ENCODE data around the gene DMWD.
A peak's percentile ranks its signal among the peaks of the same experiment; 100 is the strongest.

The DMWD gene

DNA sequence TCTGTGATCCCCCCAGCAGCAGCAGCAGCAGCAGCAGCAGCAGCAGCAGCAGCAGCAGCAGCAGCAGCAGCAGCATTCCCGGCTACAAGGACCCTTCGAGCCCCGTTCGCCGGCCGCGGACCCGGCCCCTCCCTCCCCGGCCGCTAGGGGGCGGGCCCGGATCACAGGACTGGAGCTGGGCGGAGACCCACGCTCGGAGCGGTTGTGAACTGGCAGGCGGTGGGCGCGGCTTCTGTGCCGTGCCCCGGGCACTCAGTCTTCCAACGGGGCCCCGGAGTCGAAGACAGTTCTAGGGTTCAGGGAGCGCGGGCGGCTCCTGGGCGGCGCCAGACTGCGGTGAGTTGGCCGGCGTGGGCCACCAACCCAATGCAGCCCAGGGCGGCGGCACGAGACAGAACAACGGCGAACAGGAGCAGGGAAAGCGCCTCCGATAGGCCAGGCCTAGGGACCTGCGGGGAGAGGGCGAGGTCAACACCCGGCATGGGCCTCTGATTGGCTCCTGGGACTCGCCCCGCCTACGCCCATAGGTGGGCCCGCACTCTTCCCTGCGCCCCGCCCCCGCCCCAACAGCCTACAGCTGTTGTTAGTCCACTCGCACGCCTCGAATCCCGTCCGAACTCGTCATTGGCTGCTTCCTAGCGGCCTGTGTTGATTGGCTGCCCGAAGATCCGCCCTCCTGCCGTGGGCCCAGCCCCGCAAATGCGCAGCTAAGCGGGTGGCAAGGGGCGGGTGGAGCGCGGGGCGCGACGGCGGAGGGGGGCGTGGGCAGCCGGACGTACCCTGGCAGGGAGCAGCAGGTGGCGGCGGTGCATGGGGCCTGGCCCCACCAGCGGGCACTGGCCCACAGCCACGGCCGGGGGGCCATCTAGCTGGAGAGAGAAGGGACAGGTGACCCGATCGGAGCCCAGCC is 22.2 kb downstream of the DMWD start:
- no peaks in the 10 kb centered on the region for H3K9me3 ChIP-seq (ENCODE audit: insufficient read depth, low read length, severe bottlenecking)
- DNase-seq, result peak; percentile 91
- H3K27ac ChIP-seq (ENCODE audit: low read length), result peak overlapping the region; percentile 70
- H3K4me1 ChIP-seq (ENCODE audit: insufficient read depth, low read length), result peaks cover 26% of the 10 kb centered on the region
- no peaks in the 10 kb centered on the region for H3K79me2 ChIP-seq (ENCODE audit: insufficient read depth, low read length)
- peak overlapping the region; percentile 60 for H3K9ac ChIP-seq (ENCODE audit: low read depth, low read length)
- no peaks in the 10 kb centered on the region for H3K27me3 ChIP-seq (ENCODE audit: insufficient read depth, low read length, poor library complexity)
- peak; percentile 79 for ATAC-seq (ENCODE audit: insufficient read depth, low read depth)
- H2AFZ ChIP-seq (ENCODE audit: low read depth, low read length), result peak overlapping the region; percentile 75
- H4K20me1 ChIP-seq (ENCODE audit: insufficient read depth, low read length), result 0 out of 2 replicates have a peak, but pooled peaks cover 2% of the 10 kb centered on the region
- no peak for TF ChIP-seq EZH2 (IDR thresholded peaks at IDR 0.05; ENCODE audit: borderline replicate concordance, low read depth, low read length, severe bottlenecking)
- TF ChIP-seq, protein P1, sequence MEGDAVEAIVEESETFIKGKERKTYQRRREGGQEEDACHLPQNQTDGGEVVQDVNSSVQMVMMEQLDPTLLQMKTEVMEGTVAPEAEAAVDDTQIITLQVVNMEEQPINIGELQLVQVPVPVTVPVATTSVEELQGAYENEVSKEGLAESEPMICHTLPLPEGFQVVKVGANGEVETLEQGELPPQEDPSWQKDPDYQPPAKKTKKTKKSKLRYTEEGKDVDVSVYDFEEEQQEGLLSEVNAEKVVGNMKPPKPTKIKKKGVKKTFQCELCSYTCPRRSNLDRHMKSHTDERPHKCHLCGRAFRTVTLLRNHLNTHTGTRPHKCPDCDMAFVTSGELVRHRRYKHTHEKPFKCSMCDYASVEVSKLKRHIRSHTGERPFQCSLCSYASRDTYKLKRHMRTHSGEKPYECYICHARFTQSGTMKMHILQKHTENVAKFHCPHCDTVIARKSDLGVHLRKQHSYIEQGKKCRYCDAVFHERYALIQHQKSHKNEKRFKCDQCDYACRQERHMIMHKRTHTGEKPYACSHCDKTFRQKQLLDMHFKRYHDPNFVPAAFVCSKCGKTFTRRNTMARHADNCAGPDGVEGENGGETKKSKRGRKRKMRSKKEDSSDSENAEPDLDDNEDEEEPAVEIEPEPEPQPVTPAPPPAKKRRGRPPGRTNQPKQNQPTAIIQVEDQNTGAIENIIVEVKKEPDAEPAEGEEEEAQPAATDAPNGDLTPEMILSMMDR (IDR thresholded peaks at IDR 0.05; ENCODE audit: borderline replicate concordance, extremely low read depth, low read length, poor library complexity, severe bottlenecking), result peak; percentile 91
- H3K4me3 ChIP-seq (ENCODE audit: low read depth in 1 of 2, low read length in 2 of 2), result peak overlapping the region; percentile 45 to 75; a peak in 3 of 4 replicates
- H3K36me3 ChIP-seq (ENCODE audit: insufficient read depth, low read length), result peaks cover 2% of the 10 kb centered on the region; the same call in 1 of the 2 replicates
- H3K4me2 ChIP-seq (ENCODE audit: insufficient read depth, low read length), result peak overlapping the region; percentile 86

DNA sequence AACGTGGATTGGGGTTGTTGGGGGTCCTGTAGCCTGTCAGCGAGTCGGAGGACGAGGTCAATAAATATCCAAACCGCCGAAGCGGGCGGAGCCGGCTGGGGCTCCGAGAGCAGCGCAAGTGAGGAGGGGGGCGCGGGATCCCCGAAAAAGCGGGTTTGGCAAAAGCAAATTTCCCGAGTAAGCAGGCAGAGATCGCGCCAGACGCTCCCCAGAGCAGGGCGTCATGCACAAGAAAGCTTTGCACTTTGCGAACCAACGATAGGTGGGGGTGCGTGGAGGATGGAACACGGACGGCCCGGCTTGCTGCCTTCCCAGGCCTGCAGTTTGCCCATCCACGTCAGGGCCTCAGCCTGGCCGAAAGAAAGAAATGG is 22.8 kb downstream of the DMWD start:
- DNase-seq, result no peak
- peak overlapping the region; percentile 86 for H3K4me2 ChIP-seq (ENCODE audit: insufficient read depth, low read length)
- peaks cover 2% of the 10 kb centered on the region; the same call in 1 of the 2 replicates for H3K36me3 ChIP-seq (ENCODE audit: insufficient read depth, low read length)
- H3K4me3 ChIP-seq (ENCODE audit: low read depth in 1 of 2, low read length in 2 of 2), result peak overlapping the region; percentile 45 to 75; a peak in 3 of 4 replicates
- peak overlapping the region; percentile 70 for H3K27ac ChIP-seq (ENCODE audit: low read length)
- H3K27me3 ChIP-seq (ENCODE audit: insufficient read depth, low read length, poor library complexity), result no peaks in the 10 kb centered on the region
- 0 out of 2 replicates have a peak, but pooled peaks cover 2% of the 10 kb centered on the region for H4K20me1 ChIP-seq (ENCODE audit: insufficient read depth, low read length)
- peak overlapping the region; percentile 60 for H3K9ac ChIP-seq (ENCODE audit: low read depth, low read length)
- H3K79me2 ChIP-seq (ENCODE audit: insufficient read depth, low read length), result no peaks in the 10 kb centered on the region
- TF ChIP-seq, protein P1 (IDR thresholded peaks at IDR 0.05; ENCODE audit: borderline replicate concordance, extremely low read depth, low read length, poor library complexity, severe bottlenecking), result no peak
- no peak for TF ChIP-seq EZH2 (IDR thresholded peaks at IDR 0.05; ENCODE audit: borderline replicate concordance, low read depth, low read length, severe bottlenecking)
- H3K4me1 ChIP-seq (ENCODE audit: insufficient read depth, low read length), result peaks cover 26% of the 10 kb centered on the region
- ATAC-seq (ENCODE audit: insufficient read depth, low read depth), result peak; percentile 39
- H3K9me3 ChIP-seq (ENCODE audit: insufficient read depth, low read length, severe bottlenecking), result no peaks in the 10 kb centered on the region
- H2AFZ ChIP-seq (ENCODE audit: low read depth, low read length), result peak overlapping the region; percentile 75

DNA sequence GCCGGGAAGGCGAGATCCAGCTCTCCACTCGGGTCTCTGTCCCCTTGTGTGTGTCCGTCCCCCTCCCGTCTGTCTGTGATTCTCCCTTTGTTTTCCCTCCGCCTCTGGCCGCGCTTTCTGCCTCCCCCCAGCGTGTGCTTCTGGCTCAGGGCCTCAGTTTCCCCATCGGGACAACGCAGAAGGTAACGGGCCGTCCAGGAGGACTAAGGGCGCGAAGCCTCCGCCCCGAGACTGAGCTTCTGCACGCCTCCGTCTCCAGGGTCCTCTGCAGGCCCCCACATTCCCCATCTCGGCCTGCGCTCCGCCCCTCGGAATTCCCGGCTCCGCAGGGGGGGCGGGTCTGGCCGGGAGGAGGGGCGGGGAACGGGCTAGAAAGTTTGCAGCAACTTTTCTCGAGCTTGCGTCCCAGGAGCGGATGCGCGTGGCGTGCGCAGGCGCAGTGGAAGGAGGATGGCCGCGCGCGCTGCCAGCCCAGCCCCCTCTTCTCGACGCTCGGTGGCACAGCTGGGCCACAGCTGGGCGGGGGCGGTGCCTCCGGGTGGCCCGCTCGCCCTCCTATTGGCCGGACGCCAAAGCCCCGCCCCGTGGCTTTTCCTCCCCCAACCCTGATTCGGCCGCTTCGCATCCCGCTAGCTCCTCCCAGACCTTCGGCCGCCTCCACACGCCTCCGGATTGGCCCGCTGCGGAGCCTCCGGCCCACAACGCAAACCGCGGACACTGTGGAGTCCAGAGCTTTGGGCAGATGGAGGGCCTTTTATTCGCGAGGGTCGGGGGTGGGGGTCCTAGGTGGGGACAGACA is 23.5 kb downstream of the DMWD start, which contains the start of gene SIX5:
Gene SIX5 (minus strand): TSS at position 269 of the 799 bp plus-strand sequence. CDS start 408 bp downstream, outside the sequence.
- 0 out of 2 replicates have a peak, but pooled peaks cover 2% of the 10 kb centered on the region for H4K20me1 ChIP-seq (ENCODE audit: insufficient read depth, low read length)
- peaks cover 26% of the 10 kb centered on the region for H3K4me1 ChIP-seq (ENCODE audit: insufficient read depth, low read length)
- peak within 1 kb of the TSS; percentile 86 for H3K4me2 ChIP-seq (ENCODE audit: insufficient read depth, low read length)
- H3K9ac ChIP-seq (ENCODE audit: low read depth, low read length), result peak within 1 kb of the TSS; percentile 77
- H3K79me2 ChIP-seq (ENCODE audit: insufficient read depth, low read length), result no peaks in the 10 kb centered on the region
- peak within 1 kb of the TSS; percentile 73 to 75 for H3K4me3 ChIP-seq (ENCODE audit: low read depth in 1 of 2, low read length in 2 of 2)
- H3K36me3 ChIP-seq (ENCODE audit: insufficient read depth, low read length), result peaks cover 2% of the 10 kb centered on the region; the same call in 1 of the 2 replicates
- TF ChIP-seq, protein P1 (IDR thresholded peaks at IDR 0.05; ENCODE audit: borderline replicate concordance, extremely low read depth, low read length, poor library complexity, severe bottlenecking), result no peak
- TF ChIP-seq EZH2 (IDR thresholded peaks at IDR 0.05; ENCODE audit: borderline replicate concordance, low read depth, low read length, severe bottlenecking), result no peak
- peak within 1 kb of the TSS; percentile 77 for H3K27ac ChIP-seq (ENCODE audit: low read length)
- H3K27me3 ChIP-seq (ENCODE audit: insufficient read depth, low read length, poor library complexity), result no peaks in the 10 kb centered on the region
- no peaks in the 10 kb centered on the region for H3K9me3 ChIP-seq (ENCODE audit: insufficient read depth, low read length, severe bottlenecking)
- DNase-seq (peak; percentile 98), ATAC-seq (ENCODE audit: insufficient read depth, low read depth) (peak; percentile 80)
- peak within 1 kb of the TSS; percentile 79 for H2AFZ ChIP-seq (ENCODE audit: low read depth, low read length)
